D721Med (cell line): ENCODE data around the gene CMIP.

Source experiments
- DNase-seq: peaks from one replicate; pipeline ENCODE4 v3.0.0; 2011; ENCODE audit warnings: low spot score; ENCODE audit not compliant: insufficient read length
- FAIRE-seq: peaks from 2 replicates; lab custom pipeline; 2011; peaks lifted over from hg19 to GRCh38; lab: Jason Lieb, UNC
- TF ChIP-seq, protein P1 (sequence below): IDR thresholded peaks from 2 replicates; pipeline ENCODE4 v1.5.1; 2012; ENCODE audit warnings: mild to moderate bottlenecking, control low read depth; ENCODE audit not compliant: insufficient read depth; ENCODE audit errors: missing control alignments

The CMIP gene

DNA sequence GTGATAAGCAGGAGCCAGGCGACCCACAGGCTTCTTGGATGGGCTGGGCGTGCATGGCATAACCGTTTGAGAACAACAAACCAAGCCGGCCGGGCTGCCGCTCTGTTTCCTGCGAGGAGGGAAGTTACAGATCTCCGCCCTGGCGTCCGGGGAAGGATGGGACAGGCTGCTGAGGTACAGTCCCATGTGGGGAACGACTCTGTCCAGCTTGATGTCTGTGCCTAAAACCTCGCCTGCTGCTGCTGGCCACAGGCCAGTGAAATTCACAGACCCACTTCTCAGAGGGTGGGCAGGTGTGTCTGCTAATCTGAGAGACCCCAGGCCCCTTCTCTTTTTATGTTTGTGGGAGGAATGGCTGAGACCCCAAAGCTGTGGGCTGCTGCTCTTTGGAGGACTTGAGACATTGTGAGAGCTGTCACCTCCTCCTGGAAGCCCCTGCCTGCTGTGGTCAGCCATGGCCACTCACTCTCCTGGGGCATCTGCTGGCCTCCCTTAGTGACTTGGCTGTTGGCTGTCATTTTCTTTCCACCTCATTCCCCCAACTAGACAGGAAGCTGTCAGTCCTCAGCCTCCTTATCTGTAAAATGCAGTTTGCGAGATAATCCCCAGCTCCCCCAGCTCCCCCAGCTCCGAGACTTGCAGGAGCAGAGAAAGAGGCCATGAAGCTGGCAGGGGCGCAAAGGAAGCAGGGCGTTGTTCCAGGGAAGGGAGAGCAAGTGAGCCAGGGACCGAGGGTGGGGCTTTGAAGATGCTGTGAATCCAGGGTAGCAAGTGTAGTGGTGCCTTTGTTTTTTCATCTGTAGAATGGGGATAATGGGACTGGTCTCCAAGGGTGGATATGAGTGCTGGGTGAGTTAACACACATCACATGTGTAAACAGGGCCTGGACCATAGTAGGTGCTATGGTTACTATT, 51.0 kb downstream of the CMIP start:
- FAIRE-seq (no peak), DNase-seq (no peak)
- TF ChIP-seq, protein P1, sequence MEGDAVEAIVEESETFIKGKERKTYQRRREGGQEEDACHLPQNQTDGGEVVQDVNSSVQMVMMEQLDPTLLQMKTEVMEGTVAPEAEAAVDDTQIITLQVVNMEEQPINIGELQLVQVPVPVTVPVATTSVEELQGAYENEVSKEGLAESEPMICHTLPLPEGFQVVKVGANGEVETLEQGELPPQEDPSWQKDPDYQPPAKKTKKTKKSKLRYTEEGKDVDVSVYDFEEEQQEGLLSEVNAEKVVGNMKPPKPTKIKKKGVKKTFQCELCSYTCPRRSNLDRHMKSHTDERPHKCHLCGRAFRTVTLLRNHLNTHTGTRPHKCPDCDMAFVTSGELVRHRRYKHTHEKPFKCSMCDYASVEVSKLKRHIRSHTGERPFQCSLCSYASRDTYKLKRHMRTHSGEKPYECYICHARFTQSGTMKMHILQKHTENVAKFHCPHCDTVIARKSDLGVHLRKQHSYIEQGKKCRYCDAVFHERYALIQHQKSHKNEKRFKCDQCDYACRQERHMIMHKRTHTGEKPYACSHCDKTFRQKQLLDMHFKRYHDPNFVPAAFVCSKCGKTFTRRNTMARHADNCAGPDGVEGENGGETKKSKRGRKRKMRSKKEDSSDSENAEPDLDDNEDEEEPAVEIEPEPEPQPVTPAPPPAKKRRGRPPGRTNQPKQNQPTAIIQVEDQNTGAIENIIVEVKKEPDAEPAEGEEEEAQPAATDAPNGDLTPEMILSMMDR: no peak

DNA sequence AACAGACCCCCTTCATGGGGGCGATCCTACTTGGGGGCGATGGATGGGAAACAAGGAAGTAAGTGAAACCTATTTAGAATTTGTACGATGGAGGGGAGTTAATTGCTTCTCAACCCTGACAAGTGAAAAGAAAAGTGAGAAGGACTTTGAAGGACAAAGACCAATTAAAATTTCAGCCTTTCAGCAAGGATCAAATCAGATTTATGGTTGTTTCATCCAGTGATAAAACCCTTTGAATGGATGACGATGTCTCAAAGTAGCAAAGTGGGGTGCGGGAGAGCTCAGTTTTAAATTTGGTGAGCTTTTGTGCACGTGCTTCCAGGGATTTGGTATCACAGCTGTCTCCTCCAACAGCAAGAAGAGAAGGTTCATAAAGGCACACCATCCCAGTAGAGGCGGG, 51.7 kb downstream of the CMIP start:
- TF ChIP-seq, protein P1: no peak
- no peak for DNase-seq
- FAIRE-seq: no peak

DNA sequence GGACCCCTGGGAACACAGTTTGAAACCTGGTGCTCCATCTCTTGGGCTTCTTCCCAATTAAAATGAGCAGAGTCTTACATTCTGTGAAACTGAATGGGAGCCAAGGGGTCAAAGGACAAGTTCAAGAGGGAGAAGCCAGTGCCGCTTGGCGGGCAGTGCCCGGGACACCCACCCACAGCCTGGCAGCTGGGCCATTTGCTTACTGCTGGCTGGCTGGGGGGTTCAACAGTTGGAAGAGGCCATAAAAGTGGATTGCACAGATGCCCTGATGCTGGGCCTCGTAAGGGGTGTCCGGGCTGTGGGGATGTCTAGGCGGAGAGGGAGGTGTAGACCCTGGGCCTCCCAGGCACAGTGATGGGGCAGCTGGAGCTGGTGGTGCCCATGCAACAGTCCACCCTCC, 52.1 kb downstream of the CMIP start:
- FAIRE-seq: no peak
- no peak for DNase-seq
- TF ChIP-seq, protein P1: no peak

DNA sequence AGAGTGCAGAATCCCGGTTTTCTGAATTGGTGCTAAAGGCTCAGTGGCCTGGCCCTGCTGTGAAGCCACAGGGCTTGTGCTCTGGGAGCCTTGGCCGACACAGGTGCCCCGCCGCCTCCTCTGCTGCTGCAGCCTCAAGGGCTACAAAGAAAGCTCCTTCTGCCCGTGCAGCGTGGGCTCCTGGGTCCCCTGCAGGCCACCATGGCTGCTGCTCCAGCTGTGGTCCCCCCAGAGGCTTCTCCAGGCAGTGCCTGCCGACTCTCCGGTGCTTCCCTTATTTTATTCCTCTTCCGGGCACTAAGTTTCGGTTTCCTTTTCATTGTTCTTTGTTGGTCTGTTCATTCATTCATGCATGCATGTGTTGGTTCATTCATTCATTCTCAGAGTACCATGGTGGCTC, 53.1 kb downstream of the CMIP start:
- no peak for FAIRE-seq
- TF ChIP-seq, protein P1: no peak
- DNase-seq: no peak

DNA sequence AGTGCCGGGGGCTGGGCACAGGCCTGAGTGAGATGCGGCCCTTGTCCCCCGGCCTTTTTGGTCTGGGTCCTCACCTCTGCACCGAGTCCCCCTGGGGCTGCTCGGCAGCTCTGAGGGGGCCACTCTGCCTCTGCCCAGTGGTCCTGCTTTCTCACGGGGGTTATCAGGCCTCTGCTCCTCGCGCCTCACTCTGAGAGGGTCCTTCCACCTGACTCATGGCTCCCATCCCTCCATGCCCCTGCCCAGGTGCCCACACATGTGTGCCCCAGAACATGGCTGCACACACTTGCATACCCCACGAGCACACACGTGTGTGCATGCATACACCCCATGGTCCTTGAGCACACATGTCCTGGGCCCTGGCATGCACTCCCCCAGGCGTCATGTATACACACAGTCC, 53.7 kb downstream of the CMIP start:
- FAIRE-seq (no peak), DNase-seq (no peak)
- TF ChIP-seq, protein P1: no peak

DNA sequence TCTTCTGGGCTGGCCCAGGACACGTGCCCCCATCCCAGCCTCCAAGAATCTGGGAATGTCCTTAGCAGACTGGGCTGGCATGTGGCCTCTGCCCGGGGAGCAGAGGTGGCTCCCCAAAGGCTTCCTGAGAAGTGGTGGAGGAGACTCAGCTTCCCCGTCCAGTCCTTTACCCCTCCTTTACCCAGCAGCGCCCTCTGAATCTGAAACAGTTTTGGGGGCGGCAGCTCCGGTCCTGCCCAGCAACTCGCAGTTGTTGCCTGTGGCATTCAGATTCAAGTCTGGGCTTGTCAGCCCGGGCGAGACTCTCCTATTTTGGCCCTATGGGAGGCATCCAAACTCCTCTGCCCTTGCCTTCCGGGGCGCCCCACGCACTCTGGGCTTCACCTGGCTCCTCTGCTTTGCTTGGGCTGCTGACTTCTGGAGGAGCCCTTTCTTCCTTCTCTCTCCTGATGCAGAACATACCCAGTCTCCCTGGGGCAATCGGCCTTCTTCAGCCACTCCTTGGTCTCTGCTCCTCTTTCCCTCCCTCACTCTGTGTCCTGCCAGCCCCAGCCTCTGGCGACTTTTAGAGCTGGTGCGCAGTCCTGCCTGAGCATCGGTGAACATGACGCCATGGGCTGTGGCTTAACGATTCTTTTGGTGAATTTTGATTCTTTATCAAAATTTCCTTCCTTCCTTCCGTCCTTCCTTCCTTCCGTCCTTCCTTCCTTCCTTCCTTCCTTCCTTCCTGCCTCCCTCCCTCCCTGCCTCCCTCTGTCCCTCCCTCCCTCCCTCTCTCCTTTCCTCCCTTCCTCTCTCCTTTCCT, 55.2 kb downstream of the CMIP start:
- no peak for DNase-seq
- TF ChIP-seq, protein P1: no peak
- FAIRE-seq: no peak
